ENCODE measurements around the gene CLCN6.

GRCh38 chr1:11878081-11878890 is 72.3 kb downstream of the CLCN6 start:
- no peak for TF ChIP-seq CTCF (IDR thresholded peaks at IDR 0.05; ENCODE audit: poor library complexity, severe bottlenecking)
- no peak for TF ChIP-seq SMC3 (conservative IDR thresholded peaks at IDR 0.05; ENCODE audit: poor library complexity)
- no peak for TF ChIP-seq REST (IDR thresholded peaks at IDR 0.05; ENCODE audit: borderline replicate concordance)
- TF ChIP-seq POLR2AphosphoS5 (IDR thresholded peaks at IDR 0.05): no peak
- TF ChIP-seq EZH2 (IDR thresholded peaks at IDR 0.05; ENCODE audit: borderline replicate concordance, insufficient read depth, low read length, poor library complexity, severe bottlenecking): no peak
- no peak for TF ChIP-seq EP300 (conservative IDR thresholded peaks at IDR 0.05; ENCODE audit: poor library complexity, severe bottlenecking)
- no peak for TF ChIP-seq TAF1 (IDR thresholded peaks at IDR 0.05; ENCODE audit: low read depth)
- no peak for TF ChIP-seq RAD21 (conservative IDR thresholded peaks at IDR 0.05)
- no peak for TF ChIP-seq MXI1 (conservative IDR thresholded peaks at IDR 0.05; ENCODE audit: poor library complexity, severe bottlenecking)
